Mucosa of rectum (tissue), 2 donors: ENCODE data around the gene SF3B6.

Experiments used
- H3K27ac ChIP-seq, 2 donors: one replicate each; pipeline ENCODE4 v1.7.0; 2013; ENCODE audit warnings: inconsistent platforms in 2 of 2, low read depth in 2 of 2, low read length in 2 of 2
- H3K27me3 ChIP-seq, 2 donors: one replicate each; pipeline ENCODE4 v1.7.0; 2013; ENCODE audit warnings: low read length in 2 of 2; ENCODE audit not compliant: control insufficient read depth in 2 of 2, insufficient read depth in 2 of 2
- H3K36me3 ChIP-seq, 2 donors: one replicate each; pipeline ENCODE4 v1.7.0; 2013; ENCODE audit warnings: low read length in 2 of 2; ENCODE audit not compliant: control insufficient read depth in 2 of 2, insufficient read depth in 2 of 2
- H3K4me1 ChIP-seq, 2 donors: one replicate each; pipeline ENCODE4 v1.7.0; 2013; ENCODE audit warnings: low read length in 2 of 2, mild to moderate bottlenecking in 1 of 2; ENCODE audit not compliant: control insufficient read depth in 2 of 2, insufficient read depth in 2 of 2
- H3K4me3 ChIP-seq, 2 donors: one replicate each; pipeline ENCODE4 v1.7.0; 2013; ENCODE audit warnings: low read length in 2 of 2
- H3K9ac ChIP-seq, 2 donors: one replicate each; pipeline ENCODE4 v1.7.0; 2013; ENCODE audit warnings: low read length in 2 of 2, low read depth in 1 of 2, mild to moderate bottlenecking in 1 of 2
- H3K9me3 ChIP-seq, 2 donors: one replicate each; pipeline ENCODE4 v1.7.0; 2013; ENCODE audit warnings: low read length in 2 of 2; ENCODE audit not compliant: control insufficient read depth in 2 of 2
- donor health status: healthy.
- donor health status: Normal muscosa, but diverticular disease.

Gene SF3B6

DNA sequence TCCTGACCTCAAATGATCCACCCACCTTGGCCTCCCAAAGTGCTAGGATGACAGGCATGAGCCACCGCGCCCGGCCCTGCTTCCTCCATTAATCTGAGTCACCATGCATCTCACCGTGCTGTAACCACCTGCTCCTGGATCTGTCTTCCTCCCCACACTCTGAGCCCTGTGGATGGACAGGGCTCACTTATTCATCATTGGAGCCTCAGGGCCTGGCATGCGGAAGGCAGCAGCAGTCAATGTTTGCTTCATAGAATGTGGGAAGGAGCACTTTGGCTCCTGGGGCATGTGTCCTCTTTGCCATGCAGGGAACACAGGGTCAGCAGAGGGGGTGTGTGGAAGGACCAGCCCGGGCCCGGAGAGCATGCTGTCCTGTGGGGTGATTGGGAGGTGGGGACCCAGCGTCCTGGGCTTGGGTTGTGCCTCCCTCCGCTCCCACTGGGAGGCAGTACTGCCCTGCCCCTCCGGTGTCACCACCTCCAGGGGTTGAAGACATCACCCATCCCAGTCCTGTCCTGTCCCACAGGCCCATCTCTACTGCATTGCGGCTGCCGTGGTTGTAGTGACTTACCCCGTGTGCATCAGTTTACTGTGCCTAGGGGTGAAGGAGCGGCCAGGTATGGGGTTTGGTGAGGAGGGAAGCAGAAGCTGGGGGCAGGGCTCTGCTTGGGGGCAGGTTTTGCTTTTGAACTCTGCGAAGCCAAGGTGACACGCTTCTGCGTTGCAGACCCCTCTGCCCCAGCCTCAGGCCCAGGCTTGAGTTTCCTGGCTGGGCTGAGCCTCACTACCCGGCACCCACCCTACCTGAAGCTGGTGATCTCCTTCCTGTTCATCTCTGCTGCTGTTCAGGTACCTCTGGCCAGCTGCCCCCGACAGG, 54.8 kb downstream of the SF3B6 start:
- Histone ChIP-seq H3K27me3 (no peaks in the 10 kb centered on the region), H3K9ac (no peak overlapping the region), H3K27ac (no peak overlapping the region)

DNA sequence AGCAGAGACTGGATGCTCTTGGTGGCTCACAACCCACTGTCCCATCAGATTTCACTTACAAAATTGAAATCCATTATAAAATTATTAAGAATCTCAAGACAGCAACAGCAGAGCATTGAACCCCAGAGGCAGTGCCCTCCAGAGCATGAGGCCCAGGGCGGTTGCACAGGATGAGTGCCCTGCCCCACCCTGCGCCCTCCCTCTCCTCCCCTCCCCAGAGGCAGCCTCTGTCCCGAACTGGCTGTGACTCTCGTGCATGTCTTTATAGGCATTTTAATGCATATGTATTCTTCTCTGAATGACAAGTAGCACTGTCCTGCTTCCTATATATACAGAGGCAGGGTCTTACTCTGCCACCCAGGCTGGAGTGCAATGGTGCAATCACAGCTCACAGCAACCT, 55.9 kb downstream of the SF3B6 start:
- Histone ChIP-seq H3K4me1 (no peaks in the 10 kb centered on the region), H3K9me3 (no peaks in the 10 kb centered on the region), H3K27ac (no peak overlapping the region), H3K27me3 (no peaks in the 10 kb centered on the region), H3K36me3 (peaks cover 3 to 9% of the 10 kb centered on the region in 2 donors), H3K9ac (no peak overlapping the region), H3K4me3 (no peak overlapping the region)

More for the DNA sequence above, 54.8 kb downstream of the SF3B6 start:
- no peak overlapping the region for H3K4me3 ChIP-seq
- H3K9me3 ChIP-seq = no peaks in the 10 kb centered on the region
- no peaks in the 10 kb centered on the region for H3K4me1 ChIP-seq
- peaks cover 3 to 14% of the 10 kb centered on the region in 2 donors for H3K36me3 ChIP-seq

DNA sequence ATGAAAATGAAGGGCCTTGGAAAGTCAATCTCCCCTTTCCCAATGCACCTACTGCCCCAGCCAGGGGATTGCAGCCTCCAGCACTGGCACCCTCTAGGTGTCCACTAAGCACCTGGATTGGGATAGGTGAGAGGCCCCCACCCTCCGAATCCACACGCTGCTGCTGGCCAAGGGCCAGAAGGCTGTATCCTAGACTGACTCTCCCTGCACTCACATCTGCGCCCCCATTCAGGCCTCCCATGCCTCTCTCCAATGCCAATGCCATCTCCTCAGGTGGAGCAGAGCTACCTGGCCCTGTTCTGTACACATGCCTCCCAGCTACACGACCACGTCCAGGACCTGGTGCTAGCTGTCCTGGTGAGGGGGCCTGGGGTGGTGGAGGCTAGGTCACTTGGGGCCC, 56.4 kb downstream of the SF3B6 start:
- Histone ChIP-seq H3K27ac (no peak overlapping the region), H3K9ac (no peak overlapping the region), H3K27me3 (no peaks in the 10 kb centered on the region), H3K4me1 (no peaks in the 10 kb centered on the region), H3K36me3 (peaks cover 3 to 6% of the 10 kb centered on the region in 2 donors), H3K9me3 (no peaks in the 10 kb centered on the region), H3K4me3 (no peak overlapping the region)

DNA sequence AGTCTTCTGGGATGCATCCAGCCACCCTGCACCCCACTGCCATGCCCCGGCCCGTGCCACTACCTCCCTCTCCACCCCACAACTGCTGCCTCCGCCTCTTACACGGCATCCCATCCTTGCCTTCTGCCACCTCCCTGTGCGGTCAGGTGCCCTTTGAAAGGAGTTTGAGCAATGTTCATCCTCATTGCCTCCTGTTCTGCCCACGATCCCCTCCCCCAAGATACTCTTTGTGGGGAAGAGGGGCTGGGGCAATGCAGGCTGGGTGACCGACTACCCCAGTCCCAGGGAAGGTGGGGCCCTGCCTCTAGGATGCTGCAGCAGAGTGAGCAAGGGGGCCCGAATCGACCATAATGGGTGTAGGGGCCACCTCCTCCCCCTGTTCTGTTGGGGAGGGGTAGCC, 57.9 kb downstream of the SF3B6 start:
- no peaks in the 10 kb centered on the region for H3K9me3 ChIP-seq
- peaks cover 0 to 2% of the 10 kb centered on the region in 2 donors for H3K36me3 ChIP-seq
- no peak overlapping the region for H3K4me3 ChIP-seq
- no peak overlapping the region for H3K27ac ChIP-seq
- H3K27me3 ChIP-seq = no peaks in the 10 kb centered on the region
- H3K9ac ChIP-seq = no peak overlapping the region
- no peaks in the 10 kb centered on the region for H3K4me1 ChIP-seq

DNA sequence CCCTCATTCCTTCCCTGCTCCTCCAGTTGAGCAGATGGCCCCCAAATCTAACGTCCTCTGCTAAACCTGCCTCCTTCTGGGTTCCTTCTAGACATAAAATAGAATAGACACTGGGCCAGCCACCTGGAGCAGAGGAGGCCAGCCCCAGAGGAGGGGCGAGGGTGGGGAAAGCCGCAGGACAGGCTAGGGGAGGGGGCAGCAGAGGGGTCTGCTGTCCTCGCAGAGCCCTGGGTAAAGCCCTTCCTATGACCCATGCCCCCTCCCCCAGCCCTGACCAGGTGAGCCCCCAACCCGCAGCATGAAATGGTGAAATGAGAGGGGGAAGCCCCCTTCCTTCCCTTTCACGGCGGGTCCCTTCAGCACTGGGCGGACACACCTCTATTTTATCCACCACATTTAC, 58.4 kb downstream of the SF3B6 start:
- Histone ChIP-seq H3K9ac (no peak overlapping the region), H3K27me3 (no peaks in the 10 kb centered on the region), H3K9me3 (no peaks in the 10 kb centered on the region), H3K36me3 (peaks cover 0 to 2% of the 10 kb centered on the region in 2 donors), H3K4me1 (no peaks in the 10 kb centered on the region), H3K27ac (no peak overlapping the region), H3K4me3 (no peak overlapping the region)
